B cell (primary cell): ENCODE data around the gene KRT4.

ENCODE experiments used
- CTCF ChIP-seq: fragments of 200-600 bp; IDR thresholded peaks from one replicate; pipeline ENCODE4 v1.8.0; 2022; ENCODE audit warnings: antibody characterized with exemption, mild to moderate bottlenecking
- EZH2 ChIP-seq: IDR thresholded peaks from 2 replicates; pipeline ENCODE4 v1.6.1; 2012; ENCODE audit warnings: borderline replicate concordance, low read depth, mild to moderate bottlenecking, moderate library complexity, low read length; ENCODE audit not compliant: insufficient read depth, poor library complexity, severe bottlenecking

- no peak for TF ChIP-seq CTCF
- TF ChIP-seq EZH2, result no peak
Measured at GRCh38 chr12:52769946-52770345, 44.0 kb downstream of the KRT4 start.
